ENCODE data around the gene RPP14.

DNA sequence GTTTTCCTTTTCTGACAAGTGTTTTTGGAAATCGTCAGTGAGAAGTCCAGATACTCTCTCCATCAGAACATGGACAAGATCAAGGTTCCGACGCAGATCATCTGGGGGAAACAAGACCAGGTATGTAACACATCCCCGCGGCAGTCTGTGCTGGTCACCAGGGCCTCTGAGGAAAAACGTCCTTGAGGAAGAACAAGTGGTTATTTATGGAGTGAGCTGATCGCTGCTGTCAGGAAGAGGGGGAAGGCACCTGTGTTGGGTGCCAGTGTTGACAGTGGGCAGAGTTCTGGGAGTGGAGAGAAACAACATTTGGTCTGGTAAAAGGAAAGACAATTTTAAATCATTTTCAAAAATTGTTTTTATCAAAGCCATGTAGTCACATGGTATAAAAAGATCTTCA is 20.7 kb upstream of the RPP14 start:
- TF ChIP-seq EZH2 (IDR thresholded peaks at IDR 0.05; ENCODE audit: insufficient read depth, poor library complexity, severe bottlenecking) (no peak), EZH2phosphoT487 (IDR thresholded peaks at IDR 0.05; ENCODE audit: insufficient read depth, low read depth) (no peak)

Measured in GM23248 (cell line).